Panc1 (cell line): ENCODE data around the gene PRRG3.

Experiments
- TCF7L2 ChIP-seq: IDR thresholded peaks from 2 replicates; pipeline ENCODE4 v1.6.1; 2011; ENCODE audit warnings: mild to moderate bottlenecking, low read depth, low read length, inconsistent platforms
- TF ChIP-seq, protein P1 (sequence below): fragments of 450-650 bp; IDR thresholded peaks from 2 replicates; pipeline ENCODE4 v1.5.1; 2017; ENCODE audit warnings: mild to moderate bottlenecking

DNA sequence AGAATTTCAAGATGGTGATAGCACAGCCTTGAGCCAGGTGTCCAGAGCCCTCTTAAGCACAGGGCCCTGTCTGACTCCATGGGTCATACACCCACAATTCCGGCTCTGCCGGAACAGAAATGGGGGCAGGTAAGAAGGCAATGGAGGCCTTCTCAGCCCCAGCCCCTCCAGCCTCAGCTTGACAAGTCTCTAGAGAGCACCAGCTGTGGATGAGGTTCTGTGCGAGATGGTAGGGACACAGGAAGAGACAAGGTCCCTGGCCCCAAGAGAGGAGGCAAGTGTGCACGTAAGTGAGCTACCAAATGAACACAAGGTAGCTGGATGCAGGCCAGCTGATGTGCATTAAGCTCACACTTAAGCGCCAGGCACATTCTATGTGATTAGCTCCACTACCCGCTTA is 2.4 kb upstream of the PRRG3 start:
- TF ChIP-seq, protein P1, sequence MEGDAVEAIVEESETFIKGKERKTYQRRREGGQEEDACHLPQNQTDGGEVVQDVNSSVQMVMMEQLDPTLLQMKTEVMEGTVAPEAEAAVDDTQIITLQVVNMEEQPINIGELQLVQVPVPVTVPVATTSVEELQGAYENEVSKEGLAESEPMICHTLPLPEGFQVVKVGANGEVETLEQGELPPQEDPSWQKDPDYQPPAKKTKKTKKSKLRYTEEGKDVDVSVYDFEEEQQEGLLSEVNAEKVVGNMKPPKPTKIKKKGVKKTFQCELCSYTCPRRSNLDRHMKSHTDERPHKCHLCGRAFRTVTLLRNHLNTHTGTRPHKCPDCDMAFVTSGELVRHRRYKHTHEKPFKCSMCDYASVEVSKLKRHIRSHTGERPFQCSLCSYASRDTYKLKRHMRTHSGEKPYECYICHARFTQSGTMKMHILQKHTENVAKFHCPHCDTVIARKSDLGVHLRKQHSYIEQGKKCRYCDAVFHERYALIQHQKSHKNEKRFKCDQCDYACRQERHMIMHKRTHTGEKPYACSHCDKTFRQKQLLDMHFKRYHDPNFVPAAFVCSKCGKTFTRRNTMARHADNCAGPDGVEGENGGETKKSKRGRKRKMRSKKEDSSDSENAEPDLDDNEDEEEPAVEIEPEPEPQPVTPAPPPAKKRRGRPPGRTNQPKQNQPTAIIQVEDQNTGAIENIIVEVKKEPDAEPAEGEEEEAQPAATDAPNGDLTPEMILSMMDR = no peak
- no peak for TF ChIP-seq TCF7L2
